ENCODE results near the gene PARP11. TPM values are rescaled to one million over a fixed set of nuclear protein-coding genes. Genes with fewer than 3 reads are reported as not detected.

Gene PARP11
- total and polyA plus RNA-seq, 2 donors (not counting 3 experiments of a cell fraction or from before 2014, with no cell fraction given) = 3.0 to 4.9 TPM

DNA sequence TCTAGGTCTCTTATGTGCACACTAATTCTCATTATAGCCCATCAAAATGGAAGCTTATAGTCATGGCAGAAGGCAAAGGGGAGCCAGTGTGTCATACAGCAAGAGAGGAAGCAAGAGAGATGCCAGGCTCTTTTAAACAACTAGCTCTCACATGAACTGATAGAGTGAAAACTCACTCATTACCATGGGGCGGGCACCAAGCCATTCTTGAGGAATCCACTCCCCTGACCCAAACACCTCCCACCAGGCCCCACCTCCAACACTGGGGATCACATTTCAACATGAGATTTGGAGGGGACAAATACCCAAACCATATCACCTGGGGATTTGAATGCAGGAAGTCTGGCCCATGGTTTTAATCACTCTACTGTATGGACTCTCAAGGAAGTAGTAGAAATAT, 83.4 kb downstream of the PARP11 start:
- Histone ChIP-seq H3K4me3 (replicated peaks in 1 of 3; ENCODE audit: insufficient read depth in 1 of 3, low read depth in 1 of 3, low read length in 3 of 3) (no peak overlapping the region), H3K36me3 (ENCODE audit: control insufficient read depth in 2 of 2, extremely low read depth in 1 of 2, insufficient read depth in 2 of 2, low read length in 2 of 2) (no peaks in the 10 kb centered on the region), H3K79me2 (ENCODE audit: control insufficient read depth, insufficient read depth, low read length) (no peaks in the 10 kb centered on the region), H3K4me2 (ENCODE audit: insufficient read depth, low read length) (no peak overlapping the region), H3K9me3 (replicated peaks; ENCODE audit: control insufficient read depth, insufficient read depth, low read length) (no peaks in the 10 kb centered on the region), H3K27ac (ENCODE audit: insufficient read depth, low read depth, low read length) (no peak overlapping the region), H3K4me1 (ENCODE audit: control insufficient read depth, extremely low read depth, insufficient read depth, low read length) (no peaks in the 10 kb centered on the region), H4K20me1 (replicated peaks; ENCODE audit: control insufficient read depth, extremely low read depth, insufficient read depth, low read length) (no peaks in the 10 kb centered on the region), H3K9me1 (replicated peaks; ENCODE audit: control insufficient read depth, extremely low read depth, insufficient read depth, low read length) (no peaks in the 10 kb centered on the region), H2AFZ (ENCODE audit: low read depth, low read length) (no peak overlapping the region), H3K9ac (replicated peaks; ENCODE audit: extremely low read depth, insufficient read depth, low read length) (no peak overlapping the region), H3K27me3 (ENCODE audit: control insufficient read depth in 2 of 2, insufficient read depth in 2 of 2, low read length in 2 of 2) (peaks cover 0 to 4% of the 10 kb centered on the region in 2 experiments)
- no peak for FAIRE-seq
- ChIA-PET POLR2A (no interaction called here), CTCF (interaction anchor here (0.7 to 2.1 kb wide), 2 partner anchors 14 to 489 kb away, joined by 3 to 11 read pairs; no protein-coding TSS in a partner anchor)
- dilution Hi-C loops (cut with MboI; ENCODE audit: extremely low pct_ligation_motif_present, low sequenced_read_pairs) = no loop called here
- TF ChIP-seq, protein P1, sequence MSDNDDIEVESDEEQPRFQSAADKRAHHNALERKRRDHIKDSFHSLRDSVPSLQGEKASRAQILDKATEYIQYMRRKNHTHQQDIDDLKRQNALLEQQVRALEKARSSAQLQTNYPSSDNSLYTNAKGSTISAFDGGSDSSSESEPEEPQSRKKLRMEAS (IDR thresholded peaks at IDR 0.05; ENCODE audit: insufficient read depth, insufficient read length) = no peak
- no peak for TF ChIP-seq MYC (IDR thresholded peaks at IDR 0.05; ENCODE audit: low read depth, low read length)
- no peak for TF ChIP-seq EZH2 (IDR thresholded peaks at IDR 0.05; ENCODE audit: borderline replicate concordance, low read depth, low read length, severe bottlenecking)
- TF ChIP-seq GATA2 (IDR thresholded peaks at IDR 0.05; ENCODE audit: insufficient read depth, insufficient read length, low read depth, low read length) = no peak
- no peak for TF ChIP-seq POLR2AphosphoS5 (IDR thresholded peaks at IDR 0.05; ENCODE audit: insufficient read depth, low read depth, low read length)
- no peak for TF ChIP-seq POLR2A (IDR thresholded peaks at IDR 0.05; ENCODE audit: low read depth, low read length)
- TF ChIP-seq, protein P2, sequence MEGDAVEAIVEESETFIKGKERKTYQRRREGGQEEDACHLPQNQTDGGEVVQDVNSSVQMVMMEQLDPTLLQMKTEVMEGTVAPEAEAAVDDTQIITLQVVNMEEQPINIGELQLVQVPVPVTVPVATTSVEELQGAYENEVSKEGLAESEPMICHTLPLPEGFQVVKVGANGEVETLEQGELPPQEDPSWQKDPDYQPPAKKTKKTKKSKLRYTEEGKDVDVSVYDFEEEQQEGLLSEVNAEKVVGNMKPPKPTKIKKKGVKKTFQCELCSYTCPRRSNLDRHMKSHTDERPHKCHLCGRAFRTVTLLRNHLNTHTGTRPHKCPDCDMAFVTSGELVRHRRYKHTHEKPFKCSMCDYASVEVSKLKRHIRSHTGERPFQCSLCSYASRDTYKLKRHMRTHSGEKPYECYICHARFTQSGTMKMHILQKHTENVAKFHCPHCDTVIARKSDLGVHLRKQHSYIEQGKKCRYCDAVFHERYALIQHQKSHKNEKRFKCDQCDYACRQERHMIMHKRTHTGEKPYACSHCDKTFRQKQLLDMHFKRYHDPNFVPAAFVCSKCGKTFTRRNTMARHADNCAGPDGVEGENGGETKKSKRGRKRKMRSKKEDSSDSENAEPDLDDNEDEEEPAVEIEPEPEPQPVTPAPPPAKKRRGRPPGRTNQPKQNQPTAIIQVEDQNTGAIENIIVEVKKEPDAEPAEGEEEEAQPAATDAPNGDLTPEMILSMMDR (IDR thresholded peaks at IDR 0.05; ENCODE audit: extremely low read depth in 1 of 2, insufficient read depth in 1 of 2, low read depth in 1 of 2, low read length in 2 of 2) = no peak
- TF ChIP-seq JUN (IDR thresholded peaks at IDR 0.05; ENCODE audit: borderline replicate concordance, insufficient read depth, insufficient read length, low read depth) = no peak
- no peak for TF ChIP-seq FOS (IDR thresholded peaks at IDR 0.05; ENCODE audit: borderline replicate concordance, insufficient read depth, low read length)
- intact Hi-C loops (cut with micrococcal nuclease) = no loop called here
- DNase-seq (ENCODE audit: low read depth, low spot score) = no peak
- BruUV-seq (replicated peaks) = no TSS peak

Measured in endothelial cell of umbilical vein (primary cell).